B cell (primary cell): ENCODE results near the gene DCBLD1. TPM values are rescaled to one million over a fixed set of nuclear protein-coding genes. Genes with fewer than 3 reads are reported as not detected.
"Not testable (repeated sequence)": the region's sequence is repeated elsewhere in the genome, so short reads cannot be mapped to it uniquely, and the experiment has no call there.

ENCODE experiments used
- ATAC-seq: fragments of 200-7000 bp; cut with Tn5 transposase; one replicate; pipeline ENCODE4 v1.10.0; 2021; ENCODE audit warnings: low read depth, mild to moderate bottlenecking, moderate number of reproducible peaks, moderate library complexity
- CTCF ChIA-PET: fragments of 350-600 bp; sonication (Branson Sonifier 250); formaldehyde crosslinking; loops from one replicate; lab custom pipeline; 2021; ENCODE audit warnings: antibody characterized with exemption, inconsistent platforms; lab: Charles Lee
- POLR2A ChIA-PET: fragments of 350-600 bp; sonication (Branson Sonifier 250); formaldehyde crosslinking; loops from one replicate; lab custom pipeline; 2021; ENCODE audit warnings: antibody characterized with exemption; lab: Charles Lee
- DNase-seq: peaks from one replicate; pipeline ENCODE4 v3.0.0; 2013
- H2AFZ ChIP-seq: 2 replicates; pipeline ENCODE4 v1.6.1; 2012; ENCODE audit warnings: mild to moderate bottlenecking, low read depth, low read length; ENCODE audit not compliant: insufficient read depth, poor library complexity, severe bottlenecking
- H3K27ac ChIP-seq, 2 donors: 1 replicate in 1 of 2; 2 replicates in 1 of 2; pipeline ENCODE4 v1.5.1; 2012 to 2013; ENCODE audit warnings: low read length in 2 of 2, mild to moderate bottlenecking in 2 of 2, moderate library complexity in 1 of 2
- H3K27me3 ChIP-seq, 4 experiments: fragments of 200-600 bp in 1 of 4; sonication (generic) in 1 of 4; replicated peaks in 1 of 4; 1 replicate in 2 of 4; 2 replicates in 2 of 4; pipeline versions ENCODE4 v1.6.1 to v1.7.0; 2013 to 2016; ENCODE audit warnings: low read length in 3 of 4, mild to moderate bottlenecking in 2 of 4, mixed read lengths in 1 of 4, moderate library complexity in 1 of 4; ENCODE audit not compliant: insufficient read depth in 4 of 4, control insufficient read depth in 3 of 4; ENCODE audit errors: control extremely low read depth in 1 of 4
- H3K36me3 ChIP-seq, 2 experiments: replicated peaks in 1 of 2; 1 replicate in 1 of 2; 2 replicates in 1 of 2; pipeline versions ENCODE4 v1.6.1 to v1.7.1; 2013; ENCODE audit warnings: low read length in 1 of 2; ENCODE audit not compliant: insufficient read depth in 2 of 2, control insufficient read depth in 1 of 2; ENCODE audit errors: control extremely low read depth in 1 of 2, extremely low read depth in 1 of 2
- H3K4me1 ChIP-seq, 2 donors: fragments of 200-600 bp in 1 of 2; sonication (generic) in 1 of 2; 1 replicate in 1 of 2; 2 replicates in 1 of 2; pipeline versions ENCODE4 v1.5.1 to v1.6.1; 2013 to 2017; ENCODE audit warnings: low read length in 2 of 2; ENCODE audit not compliant: control insufficient read depth in 2 of 2, insufficient read depth in 2 of 2
- H3K4me2 ChIP-seq: replicated peaks from 2 replicates; pipeline ENCODE3; 2012; ENCODE audit warnings: mild to moderate bottlenecking, low read depth, low read length; ENCODE audit not compliant: poor library complexity, severe bottlenecking
- H3K4me3 ChIP-seq, 5 experiments: fragments of 200-600 bp in 1 of 5; sonication (generic) in 1 of 5; 1 replicate in 3 of 5; 2 replicates in 2 of 5; pipeline versions ENCODE4 v1.5.1 to v1.7.0; 2011 to 2016; ENCODE audit warnings: low read length in 4 of 5, mild to moderate bottlenecking in 4 of 5, low read depth in 2 of 5, control low read depth in 1 of 5, moderate library complexity in 1 of 5; ENCODE audit not compliant: insufficient read depth in 1 of 5; ENCODE audit errors: control extremely low read depth in 1 of 5, extremely low read depth in 1 of 5
- H3K79me2 ChIP-seq: fragments of 200-600 bp; sonication (generic); one replicate; pipeline ENCODE4 v1.6.0; 2016; ENCODE audit warnings: low read length; ENCODE audit not compliant: control insufficient read depth, insufficient read depth
- H3K9ac ChIP-seq: fragments of 200-600 bp; sonication (generic); 2 replicates; pipeline ENCODE4 v1.6.1; 2017; ENCODE audit warnings: mild to moderate bottlenecking, low read length, moderate library complexity
- H3K9me3 ChIP-seq, 3 donors: one replicate each; pipeline versions ENCODE4 v1.6.1 to v1.7.1; 2013; ENCODE audit warnings: low read length in 2 of 3; ENCODE audit not compliant: control insufficient read depth in 2 of 3, insufficient read depth in 1 of 3; ENCODE audit errors: control extremely low read depth in 1 of 3
- H4K20me1 ChIP-seq: 2 replicates; pipeline ENCODE4 v1.6.0; 2012; ENCODE audit warnings: mild to moderate bottlenecking, low read length; ENCODE audit not compliant: insufficient read depth, control insufficient read depth, poor library complexity, severe bottlenecking
- H3K27ac Mint-ChIP-seq: one replicate; pipeline ENCODE4 v1.8.0; 2021; ENCODE audit warnings: mixed read lengths
- H3K27me3 Mint-ChIP-seq: one replicate; pipeline ENCODE4 v1.8.0; 2021; ENCODE audit warnings: mixed read lengths
- H3K4me1 Mint-ChIP-seq: one replicate; pipeline ENCODE4 v1.8.0; 2021; ENCODE audit warnings: mixed read lengths
- H3K4me3 Mint-ChIP-seq: one replicate; pipeline ENCODE4 v1.8.0; 2021; ENCODE audit warnings: mixed read lengths
- H3K9me3 Mint-ChIP-seq: one replicate; pipeline ENCODE4 v1.8.0; 2022; ENCODE audit warnings: mixed read lengths; ENCODE audit not compliant: insufficient read depth
- CTCF ChIP-seq: fragments of 200-600 bp; IDR thresholded peaks from one replicate; pipeline ENCODE4 v1.8.0; 2022; ENCODE audit warnings: antibody characterized with exemption, mild to moderate bottlenecking
- EZH2 ChIP-seq: IDR thresholded peaks from 2 replicates; pipeline ENCODE4 v1.6.1; 2012; ENCODE audit warnings: borderline replicate concordance, low read depth, mild to moderate bottlenecking, moderate library complexity, low read length; ENCODE audit not compliant: insufficient read depth, poor library complexity, severe bottlenecking
- WGBS: methylation state at CpG from one replicate; pipeline ENCODE4 v1.1.5; 2013; ENCODE audit warnings: missing lambda C conversion rate; ENCODE audit not compliant: insufficient coverage; 5-methylcytosine and 5-hydroxymethylcytosine counted together
- intact Hi-C: fragments of 100-400 bp; cut with micrococcal nuclease; formaldehyde crosslinking; loops from one replicate; pipeline ENCODE4 v1.10.0; 2022
- polyA plus RNA-seq: library from polyadenylated mRNA; depleted of rRNA; stranded (reverse); fragments of >200 nt; gene quantifications from 2 replicates; pipeline ENCODE4 v1.2.3, GENCODE V29; 2012
- total RNA-seq, 2 donors: library from RNA; stranded (reverse); fragments of 120-200 nt in 1 of 2; gene quantifications; 1 replicate in 1 of 2; 2 replicates in 1 of 2; pipeline versions ENCODE4 v1.2.3 to v1.2.4, GENCODE V29; 2013 to 2022

Gene DCBLD1
- total and polyA plus RNA-seq, 2 donors (not counting 1 experiment from before 2014, with no cell fraction given), result 0.21 to 0.37 TPM

GRCh38 chr6:117517995-117518394 is 35.5 kb downstream of the DCBLD1 start:
- H3K9me3 ChIP-seq, H2AFZ ChIP-seq, DNase-seq, H4K20me1 ChIP-seq, H3K27ac Mint-ChIP-seq, H3K9me3 Mint-ChIP-seq, H3K36me3 ChIP-seq, H3K9ac ChIP-seq, H3K4me1 Mint-ChIP-seq, intact Hi-C loops, H3K79me2 ChIP-seq, H3K27ac ChIP-seq, H3K4me3 Mint-ChIP-seq, H3K4me2 ChIP-seq, H3K4me3 ChIP-seq, ATAC-seq, POLR2A ChIA-PET, CTCF ChIA-PET, H3K4me1 ChIP-seq, H3K27me3 ChIP-seq: not testable (repeated sequence)
- peaks cover 22% of the 10 kb centered on the region for H3K27me3 Mint-ChIP-seq
- WGBS, result 96% methylated on average over 4 of the region's 5 CpGs

- intact Hi-C loops, result no loop called here
- H3K27me3 Mint-ChIP-seq, result peaks cover 24% of the 10 kb centered on the region
- H3K9me3 ChIP-seq, result no peaks in the 10 kb centered on the region
- no peak overlapping the region for H2AFZ ChIP-seq
- CTCF ChIA-PET, result interaction anchor here (1.1 kb wide), 1 partner anchor 10 kb away, joined by 4 read pairs; no protein-coding TSS in a partner anchor
- no peak overlapping the region for H3K9ac ChIP-seq
- H3K4me1 Mint-ChIP-seq, result no peaks in the 10 kb centered on the region
- H3K4me1 ChIP-seq, result no peaks in the 10 kb centered on the region
- H3K27me3 ChIP-seq, result peaks cover 0 to 3% (median 0%) of the 10 kb centered on the region in 4 experiments
- no peaks in the 10 kb centered on the region for H3K9me3 Mint-ChIP-seq
- no peak for ATAC-seq
- no peak overlapping the region for H3K27ac Mint-ChIP-seq
- no peak overlapping the region for H3K27ac ChIP-seq
- POLR2A ChIA-PET, result no interaction called here
- H3K4me3 ChIP-seq, result no peak overlapping the region
- DNase-seq, result no peak
- no peak for TF ChIP-seq CTCF
- TF ChIP-seq EZH2, result no peak
- H3K4me2 ChIP-seq, result no peak overlapping the region
- WGBS, result no CpG with 5 or more reads among the region's 6 CpGs
- H3K4me3 Mint-ChIP-seq, result no peak overlapping the region
- H4K20me1 ChIP-seq, result no peaks in the 10 kb centered on the region
- no peaks in the 10 kb centered on the region for H3K79me2 ChIP-seq
- no peaks in the 10 kb centered on the region for H3K36me3 ChIP-seq
Observed at GRCh38 chr6:117518870-117519269, 36.4 kb downstream of the DCBLD1 start.
